ENCODE measurements around the gene CARMIL1.

Gene CARMIL1

GRCh38 chr6:25402125-25402524, 123.0 kb downstream of the CARMIL1 start:
- no peak overlapping the region for H3K4me3 ChIP-seq (ENCODE audit: low read depth, low read length)
- DNase-seq (ENCODE audit: low read depth, low spot score) = no peak
- no peak for TF ChIP-seq CTCF (IDR thresholded peaks at IDR 0.05; ENCODE audit: insufficient read depth, low read length, missing control alignments)
- POLR2A ChIA-PET = no interaction called here
- CTCF ChIA-PET = interaction anchor here (1.2 kb wide), 1 partner anchor 15 kb away, joined by 4 read pairs; no protein-coding TSS in a partner anchor

GRCh38 chr6:25403150-25403549, 124.0 kb downstream of the CARMIL1 start:
- H3K4me3 ChIP-seq (ENCODE audit: low read depth, low read length) = no peak overlapping the region
- POLR2A ChIA-PET = no interaction called here
- CTCF ChIA-PET = interaction anchor here (2.2 kb wide), 1 partner anchor 137 kb away, joined by 6 read pairs; no protein-coding TSS in a partner anchor
- no peak for TF ChIP-seq CTCF (IDR thresholded peaks at IDR 0.05; ENCODE audit: insufficient read depth, low read length, missing control alignments)
- no peak for DNase-seq (ENCODE audit: low read depth, low spot score)

GRCh38 chr6:25404091-25404490, 124.9 kb downstream of the CARMIL1 start:
- no peak for TF ChIP-seq CTCF (IDR thresholded peaks at IDR 0.05; ENCODE audit: insufficient read depth, low read length, missing control alignments)
- CTCF ChIA-PET = interaction anchor here (2.2 kb wide), 1 partner anchor 138 kb away, joined by 6 read pairs; no protein-coding TSS in a partner anchor
- DNase-seq (ENCODE audit: low read depth, low spot score) = no peak
- H3K4me3 ChIP-seq (ENCODE audit: low read depth, low read length) = no peak overlapping the region
- POLR2A ChIA-PET = no interaction called here

GRCh38 chr6:25404693-25405169, 125.6 kb downstream of the CARMIL1 start:
- DNase-seq (ENCODE audit: low read depth, low spot score) = no peak
- TF ChIP-seq CTCF (IDR thresholded peaks at IDR 0.05; ENCODE audit: insufficient read depth, low read length, missing control alignments) = no peak
- POLR2A ChIA-PET = interaction anchor here (0.7 kb wide), 1 partner anchor 15 kb away, joined by 3 read pairs; no protein-coding TSS in a partner anchor
- H3K4me3 ChIP-seq (ENCODE audit: low read depth, low read length) = no peak overlapping the region
- CTCF ChIA-PET = interaction anchor here (2.2 kb wide), 1 partner anchor 139 kb away, joined by 6 read pairs; no protein-coding TSS in a partner anchor

- no peak for DNase-seq (ENCODE audit: low read depth, low spot score)
- no peak for TF ChIP-seq CTCF (IDR thresholded peaks at IDR 0.05; ENCODE audit: insufficient read depth, low read length, missing control alignments)
- CTCF ChIA-PET = interaction anchor here (2.2 kb wide), 1 partner anchor 140 kb away, joined by 6 read pairs; no protein-coding TSS in a partner anchor
- POLR2A ChIA-PET = interaction anchor here (0.7 kb wide), 1 partner anchor 14 kb away, joined by 3 read pairs; no protein-coding TSS in a partner anchor
- no peak overlapping the region for H3K4me3 ChIP-seq (ENCODE audit: low read depth, low read length)
Observed at GRCh38 chr6:25405442-25405841, 126.3 kb downstream of the CARMIL1 start.

GRCh38 chr6:25407431-25407830, 128.3 kb downstream of the CARMIL1 start:
- TF ChIP-seq CTCF (IDR thresholded peaks at IDR 0.05; ENCODE audit: insufficient read depth, low read length, missing control alignments) = no peak
- POLR2A ChIA-PET = no interaction called here
- DNase-seq (ENCODE audit: low read depth, low spot score) = no peak
- no peak overlapping the region for H3K4me3 ChIP-seq (ENCODE audit: low read depth, low read length)
- CTCF ChIA-PET = no interaction called here

Data from AG04449 (cell line).